HT-29 (cell line): ENCODE measurements around the gene KLF5. TPM values are rescaled to one million over a fixed set of nuclear protein-coding genes. Genes with fewer than 3 reads are reported as not detected.

Source experiments
- DNase-seq: peaks from one replicate; pipeline ENCODE4 v3.0.0-alpha.2; 2015; ENCODE audit warnings: low spot score
- total RNA-seq: library from RNA; depleted of rRNA; stranded (reverse); fragments of >200 nt; shearing (Covaris generic); gene quantifications from 2 replicates; pipeline ENCODE4 v1.2.3, GENCODE V29; 2014

The KLF5 gene
- total RNA-seq, 1 experiment from 2014 or later, result 129 TPM

DNA sequence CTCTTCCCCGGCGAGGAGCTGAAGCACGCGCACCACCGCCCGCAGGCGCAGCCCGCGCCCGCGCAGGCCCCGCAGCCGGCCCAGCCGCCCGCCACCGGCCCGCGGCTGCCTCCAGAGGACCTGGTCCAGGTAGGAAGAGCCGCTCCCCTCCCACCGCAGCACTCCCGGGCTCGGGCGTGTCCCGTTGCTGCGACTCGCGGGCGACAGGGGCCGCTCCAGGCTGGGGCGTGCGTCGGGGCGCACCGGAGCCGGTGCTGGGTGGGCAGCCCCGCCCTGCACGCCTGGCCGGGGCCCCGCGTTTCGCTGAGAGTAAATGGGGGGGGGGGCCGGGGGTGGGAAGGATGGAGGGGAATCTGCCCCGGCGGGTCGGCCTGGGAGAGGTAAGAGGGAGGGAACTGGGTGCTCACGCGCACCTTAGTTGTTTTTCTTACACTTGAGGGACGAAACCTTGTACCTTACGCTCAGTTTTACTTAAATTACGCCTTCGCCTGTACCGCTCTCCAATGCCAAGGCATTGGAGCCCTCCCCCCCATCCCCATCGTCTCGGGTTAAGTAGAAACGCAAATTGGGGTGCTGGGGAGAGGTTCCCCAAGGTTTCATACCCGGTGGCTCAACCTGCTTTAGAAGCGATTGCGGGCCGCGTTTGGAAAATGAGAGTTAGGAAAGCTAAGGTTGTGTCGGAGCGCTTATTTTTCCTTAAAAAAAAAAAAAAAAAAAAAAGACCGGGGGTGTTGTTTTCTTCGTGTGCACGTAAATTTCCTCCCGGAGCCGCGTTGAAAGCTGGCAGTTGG lies 850 bp downstream of the KLF5 start:
- peak; percentile 75 for DNase-seq

DNA sequence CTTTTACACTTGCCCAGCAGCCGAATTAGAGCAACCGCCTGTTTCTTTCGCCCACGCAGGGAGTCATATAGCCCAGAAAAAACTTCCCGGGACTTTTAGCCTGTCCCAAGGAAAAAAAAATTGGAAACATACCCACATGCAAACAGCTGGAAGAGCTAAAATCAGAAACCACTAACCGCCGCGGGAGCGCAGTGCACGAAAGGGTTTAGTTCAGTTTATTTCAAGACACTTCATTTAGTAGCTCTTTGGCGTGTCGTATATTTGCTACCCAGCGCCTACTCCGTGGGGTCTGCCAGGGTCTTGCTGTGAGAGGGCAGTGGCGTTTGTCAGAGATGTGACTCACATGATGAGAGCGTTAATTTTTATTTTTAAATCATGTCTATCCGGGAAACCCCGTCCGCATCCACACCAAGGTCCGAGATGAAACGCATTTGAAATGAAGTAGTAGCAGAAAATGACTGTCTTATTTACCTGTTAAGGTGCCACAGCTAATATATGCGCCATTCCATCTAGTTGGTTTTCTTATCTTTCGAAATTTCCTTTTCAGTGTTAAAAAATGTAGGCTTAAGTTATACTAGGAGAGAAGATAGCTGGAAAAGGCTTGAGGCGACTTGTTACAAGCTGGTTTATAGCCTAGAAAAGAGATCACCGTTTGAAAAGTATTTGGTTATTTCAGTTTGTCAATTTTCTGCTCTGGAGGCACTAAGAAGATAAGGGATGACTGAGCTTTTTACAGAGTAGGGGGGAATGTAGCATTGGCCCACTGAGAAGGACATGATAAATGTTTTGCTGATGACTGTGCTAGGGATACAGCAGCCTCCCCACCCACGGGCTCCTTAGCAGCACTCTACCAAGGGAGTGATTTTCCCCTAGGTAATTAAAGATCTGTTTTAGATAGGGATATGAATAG lies 1.7 kb downstream of the KLF5 start:
- DNase-seq, result peak; percentile 90

DNA sequence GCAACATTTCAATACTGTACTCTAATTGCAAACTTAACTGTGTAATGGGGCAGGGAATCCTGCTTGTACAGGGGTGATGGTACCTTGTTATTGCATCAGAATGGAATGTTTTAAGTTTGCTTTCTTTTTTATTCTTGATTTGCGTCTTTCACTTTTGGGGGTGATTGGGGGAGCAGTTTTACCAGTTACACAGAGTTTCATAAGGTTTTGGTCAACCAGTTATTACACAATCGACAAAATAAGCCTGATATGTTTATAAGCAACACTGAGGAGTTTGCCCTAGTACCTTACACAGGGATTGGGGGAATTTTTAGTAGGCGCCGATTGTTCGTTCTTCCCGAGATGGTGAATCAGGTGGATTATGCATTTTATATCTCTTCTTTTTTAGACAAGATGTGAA lies 2.7 kb downstream of the KLF5 start:
- peak; percentile 87 for DNase-seq

DNA sequence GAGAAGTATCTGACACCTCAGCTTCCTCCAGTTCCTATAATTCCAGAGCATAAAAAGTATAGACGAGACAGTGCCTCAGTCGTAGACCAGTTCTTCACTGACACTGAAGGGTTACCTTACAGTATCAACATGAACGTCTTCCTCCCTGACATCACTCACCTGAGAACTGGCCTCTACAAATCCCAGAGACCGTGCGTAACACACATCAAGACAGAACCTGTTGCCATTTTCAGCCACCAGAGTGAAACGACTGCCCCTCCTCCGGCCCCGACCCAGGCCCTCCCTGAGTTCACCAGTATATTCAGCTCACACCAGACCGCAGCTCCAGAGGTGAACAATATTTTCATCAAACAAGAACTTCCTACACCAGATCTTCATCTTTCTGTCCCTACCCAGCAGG lies 3.1 kb downstream of the KLF5 start:
- no peak for DNase-seq

DNA sequence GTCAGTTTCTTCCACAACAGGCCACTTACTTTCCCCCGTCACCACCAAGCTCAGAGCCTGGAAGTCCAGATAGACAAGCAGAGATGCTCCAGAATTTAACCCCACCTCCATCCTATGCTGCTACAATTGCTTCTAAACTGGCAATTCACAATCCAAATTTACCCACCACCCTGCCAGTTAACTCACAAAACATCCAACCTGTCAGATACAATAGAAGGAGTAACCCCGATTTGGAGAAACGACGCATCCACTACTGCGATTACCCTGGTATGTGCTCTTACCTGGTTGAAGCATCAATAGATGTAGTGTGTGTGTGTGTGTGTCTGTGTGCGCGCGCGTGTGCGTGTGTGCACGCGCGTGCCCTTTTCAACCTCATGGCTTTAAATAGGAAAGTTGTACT lies 3.7 kb downstream of the KLF5 start:
- DNase-seq, result peak; percentile 77

DNA sequence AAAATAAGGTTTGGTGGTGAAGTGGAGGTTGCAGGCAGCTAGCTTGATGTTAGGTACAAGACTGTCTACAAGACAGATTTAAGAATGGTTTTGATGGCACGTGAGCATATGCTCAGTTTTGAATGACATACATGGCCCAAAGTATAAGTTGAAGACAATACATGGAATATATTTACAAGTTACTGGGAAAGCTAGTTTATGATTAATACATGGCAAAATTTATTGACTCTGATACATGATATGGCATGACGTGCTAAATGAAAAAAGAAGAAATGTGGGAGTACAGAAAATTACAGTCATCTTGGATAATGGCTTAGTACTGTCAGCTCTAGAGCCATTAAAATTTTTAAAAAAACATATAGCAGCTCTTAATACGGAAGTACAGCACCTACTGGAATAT lies 4.4 kb downstream of the KLF5 start:
- DNase-seq, result peak; percentile 65

DNA sequence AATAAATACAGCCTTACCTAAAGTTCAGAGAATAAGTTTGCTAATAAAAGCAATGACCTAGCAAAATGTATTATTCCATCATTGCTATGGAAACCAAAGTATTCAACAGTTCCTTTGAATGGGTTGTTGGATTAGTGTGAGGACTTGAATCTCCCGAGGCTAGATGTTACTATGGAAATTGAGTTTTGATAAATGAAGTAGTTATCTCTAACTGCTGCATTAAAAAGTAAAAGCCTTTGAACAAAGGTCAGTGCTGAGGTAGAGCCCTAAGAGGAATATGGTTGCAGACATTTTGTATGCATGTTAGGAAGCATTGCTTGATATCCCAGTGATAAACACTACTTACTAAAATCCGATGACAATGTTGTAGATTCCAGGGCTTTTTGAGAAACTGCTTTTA lies 6.2 kb downstream of the KLF5 start:
- peak; percentile 75 for DNase-seq

DNA sequence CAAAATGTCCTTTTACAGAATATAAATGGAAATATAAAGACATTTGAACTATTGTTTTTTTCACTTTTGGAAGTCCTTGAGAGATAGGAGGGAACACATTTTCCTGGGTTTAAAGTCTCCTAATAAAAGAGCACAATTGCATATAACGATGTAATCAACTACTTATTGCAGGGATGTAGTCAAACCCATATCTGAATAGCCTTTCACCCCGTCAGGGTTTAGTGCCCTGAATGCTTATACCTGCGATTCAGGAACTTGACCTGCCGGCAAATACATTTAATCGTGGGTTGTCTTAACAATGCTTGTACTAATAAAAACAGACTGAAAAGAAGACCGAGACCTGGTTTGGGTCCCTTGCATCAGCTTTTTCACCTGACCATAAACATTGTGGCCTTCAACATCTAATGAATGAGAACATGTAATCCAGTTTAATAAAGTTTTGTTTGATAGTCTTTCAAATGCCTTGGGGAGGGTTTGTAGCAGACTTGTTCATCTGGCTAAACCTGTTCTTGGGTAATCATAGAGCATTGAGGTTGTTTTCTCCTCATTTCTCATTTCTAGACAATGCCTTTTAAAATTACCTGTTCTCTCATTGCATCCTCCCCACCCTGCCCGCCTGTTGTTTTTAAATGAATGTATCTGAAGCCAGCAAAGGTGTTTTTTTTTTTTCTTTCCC lies 7.0 kb downstream of the KLF5 start:
- DNase-seq, result peak; percentile 99

DNA sequence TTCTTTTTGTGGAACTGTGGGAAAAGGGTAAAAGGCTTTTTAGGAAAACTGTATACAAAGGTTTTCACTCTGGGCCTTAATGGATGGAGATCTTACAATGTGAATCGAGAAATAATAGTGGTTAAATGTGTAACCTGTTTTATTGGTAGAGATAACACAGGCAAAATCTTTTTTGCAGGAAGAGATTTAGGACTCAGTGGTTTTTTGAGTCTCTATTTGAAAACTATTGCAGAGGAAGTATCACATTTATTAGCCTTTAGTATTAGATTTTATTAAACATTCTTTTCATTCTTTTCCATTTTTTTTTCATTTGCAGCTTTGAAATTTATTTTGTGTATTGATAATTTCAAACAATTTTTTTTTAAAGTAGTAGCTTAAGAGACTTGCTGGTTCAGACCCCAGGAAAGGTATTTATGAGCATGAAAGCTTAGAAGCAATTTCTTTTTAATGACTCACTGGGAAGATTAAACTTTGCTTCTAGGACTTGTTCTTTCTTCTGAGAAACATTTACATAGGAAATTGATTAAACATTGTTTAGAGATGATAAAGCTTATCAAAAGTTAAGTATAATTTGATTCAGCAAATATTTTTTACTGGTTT lies 10.5 kb downstream of the KLF5 start:
- DNase-seq, result peak; percentile 69

DNA sequence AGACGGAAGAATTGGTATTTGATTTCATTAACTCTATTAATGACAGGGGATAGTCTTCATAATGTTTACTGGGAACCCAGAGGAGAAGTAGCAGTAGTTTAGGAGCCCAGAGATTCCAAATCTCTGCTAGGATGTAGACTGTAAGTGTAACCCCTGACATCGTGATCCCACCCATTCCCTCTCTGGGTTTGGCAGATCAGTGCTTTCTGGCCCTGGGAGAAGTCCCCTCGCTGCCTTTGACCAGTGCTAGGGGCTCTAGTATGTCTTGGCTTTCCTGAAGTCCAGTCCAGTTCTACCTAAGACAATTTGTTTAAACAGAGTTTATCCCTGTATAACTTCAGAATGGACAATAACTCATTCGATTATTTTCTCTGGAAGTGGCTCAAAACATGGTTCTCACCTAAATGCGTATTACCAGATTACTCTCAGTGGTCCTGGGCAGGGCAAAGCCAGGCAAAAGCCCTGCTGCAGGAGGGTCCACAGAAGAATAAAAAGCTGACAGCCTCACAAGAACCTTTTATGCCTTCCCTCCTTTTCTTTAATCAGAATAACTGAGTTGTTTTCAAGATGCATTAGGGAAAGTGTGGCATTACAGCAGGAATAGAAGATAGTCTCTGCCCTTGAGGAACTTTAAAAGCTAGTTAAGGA lies 11.8 kb downstream of the KLF5 start:
- peak; percentile 51 for DNase-seq

DNA sequence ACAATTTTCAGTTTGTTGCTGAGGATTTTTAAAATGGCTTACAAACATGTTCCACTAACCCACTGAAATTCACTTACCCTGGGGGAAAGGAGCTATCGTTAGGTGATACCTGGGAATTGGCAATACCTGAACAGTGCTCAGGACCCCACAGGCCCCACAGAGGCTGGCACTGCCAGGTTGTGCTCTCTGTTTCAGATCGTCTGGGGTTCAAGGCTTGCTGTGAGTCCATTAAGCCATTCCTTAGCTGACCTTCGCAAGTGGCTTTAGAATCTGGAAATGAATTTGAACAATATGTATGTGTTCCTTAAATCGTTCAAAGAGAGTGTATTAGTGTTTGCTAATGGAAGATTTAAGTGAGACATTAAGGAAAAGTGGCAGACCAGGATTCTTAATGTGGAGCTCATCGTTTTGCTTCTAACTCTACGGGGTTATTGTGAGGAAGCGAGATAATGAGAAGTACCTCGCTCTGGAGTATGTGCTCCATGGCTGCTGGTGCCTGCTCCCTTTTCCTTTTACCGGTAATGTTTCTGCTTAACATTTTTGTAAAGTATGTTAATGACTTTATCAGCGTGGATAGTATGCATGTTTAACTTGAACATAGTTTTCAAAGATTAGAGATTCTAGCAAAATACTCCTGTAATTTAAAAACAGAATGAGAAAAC lies 13.6 kb downstream of the KLF5 start:
- peak; percentile 61 for DNase-seq

DNA sequence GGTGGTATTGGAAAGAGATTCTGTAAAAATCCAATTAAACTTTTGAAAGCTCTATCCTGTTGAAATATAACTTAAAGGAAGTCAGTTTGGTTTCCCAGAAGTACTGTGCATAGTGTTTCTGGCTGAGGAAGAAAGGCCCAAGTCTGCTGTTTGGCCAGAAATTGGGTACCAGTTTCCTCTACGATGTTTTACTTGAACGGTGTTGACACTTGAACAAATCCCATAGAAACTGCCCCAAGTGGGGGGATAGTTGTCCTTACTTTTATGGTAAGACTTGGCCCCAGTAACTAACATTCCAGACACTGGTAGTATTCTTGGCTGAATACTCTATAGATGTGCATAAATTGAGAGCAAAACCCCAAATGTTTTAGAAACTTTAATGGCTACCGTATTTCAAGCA lies 14.2 kb downstream of the KLF5 start:
- DNase-seq, result peak; percentile 51

DNA sequence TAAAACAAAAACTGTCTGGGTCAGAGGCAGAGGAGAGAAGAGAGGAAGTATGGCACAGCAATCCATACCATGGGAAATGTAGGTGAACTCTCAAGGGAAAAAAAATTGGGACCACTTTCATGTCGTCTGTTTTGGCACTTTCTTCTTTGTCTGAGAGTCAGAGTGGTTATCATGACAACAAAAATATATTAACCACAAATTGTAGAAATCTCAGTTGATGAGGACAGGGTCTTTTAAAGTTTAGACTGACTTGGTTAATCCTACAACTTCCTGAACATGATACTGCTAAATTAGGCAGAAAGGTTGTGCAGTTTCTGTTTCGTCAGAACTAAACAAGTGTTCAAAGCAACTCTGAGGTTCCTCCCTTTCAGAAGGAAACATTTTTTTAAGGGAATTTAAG lies 15.2 kb downstream of the KLF5 start:
- peak; percentile 54 for DNase-seq

DNA sequence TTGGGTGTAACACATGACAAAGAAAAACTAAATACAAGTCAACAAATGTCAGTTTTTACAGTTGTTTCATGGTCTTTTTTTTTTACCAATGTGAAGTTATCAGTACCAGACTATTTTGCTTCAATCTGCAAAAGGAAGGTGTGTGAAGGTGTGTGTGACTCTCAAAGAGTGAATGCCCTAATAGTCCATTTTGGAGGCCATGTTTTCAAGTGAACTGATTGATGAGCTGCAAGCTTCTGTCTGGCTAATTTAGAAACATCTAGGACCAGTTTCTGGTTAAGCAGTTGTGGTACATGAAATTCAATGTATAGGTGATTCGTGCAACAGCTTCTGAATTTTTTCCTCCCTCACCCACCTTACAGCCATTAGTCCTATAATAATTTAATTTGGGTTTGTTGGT lies 16.1 kb downstream of the KLF5 start:
- DNase-seq, result peak; percentile 61

DNA sequence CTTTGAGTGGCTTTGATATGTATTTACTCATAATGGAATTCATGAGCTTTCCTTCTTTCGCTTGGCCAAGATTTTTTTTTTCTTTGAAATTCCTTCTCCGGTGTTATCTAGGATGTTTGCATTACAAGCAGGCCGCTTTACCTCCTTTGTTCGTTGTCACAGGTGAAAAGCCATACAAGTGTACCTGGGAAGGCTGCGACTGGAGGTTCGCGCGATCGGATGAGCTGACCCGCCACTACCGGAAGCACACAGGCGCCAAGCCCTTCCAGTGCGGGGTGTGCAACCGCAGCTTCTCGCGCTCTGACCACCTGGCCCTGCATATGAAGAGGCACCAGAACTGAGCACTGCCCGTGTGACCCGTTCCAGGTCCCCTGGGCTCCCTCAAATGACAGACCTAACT lies 16.7 kb downstream of the KLF5 start:
- no peak for DNase-seq

DNA sequence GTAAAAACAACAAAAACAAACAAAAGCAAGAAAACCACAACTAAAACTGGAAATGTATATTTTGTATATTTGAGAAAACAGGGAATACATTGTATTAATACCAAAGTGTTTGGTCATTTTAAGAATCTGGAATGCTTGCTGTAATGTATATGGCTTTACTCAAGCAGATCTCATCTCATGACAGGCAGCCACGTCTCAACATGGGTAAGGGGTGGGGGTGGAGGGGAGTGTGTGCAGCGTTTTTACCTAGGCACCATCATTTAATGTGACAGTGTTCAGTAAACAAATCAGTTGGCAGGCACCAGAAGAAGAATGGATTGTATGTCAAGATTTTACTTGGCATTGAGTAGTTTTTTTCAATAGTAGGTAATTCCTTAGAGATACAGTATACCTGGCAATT lies 17.1 kb downstream of the KLF5 start:
- DNase-seq, result peak; percentile 47

DNA sequence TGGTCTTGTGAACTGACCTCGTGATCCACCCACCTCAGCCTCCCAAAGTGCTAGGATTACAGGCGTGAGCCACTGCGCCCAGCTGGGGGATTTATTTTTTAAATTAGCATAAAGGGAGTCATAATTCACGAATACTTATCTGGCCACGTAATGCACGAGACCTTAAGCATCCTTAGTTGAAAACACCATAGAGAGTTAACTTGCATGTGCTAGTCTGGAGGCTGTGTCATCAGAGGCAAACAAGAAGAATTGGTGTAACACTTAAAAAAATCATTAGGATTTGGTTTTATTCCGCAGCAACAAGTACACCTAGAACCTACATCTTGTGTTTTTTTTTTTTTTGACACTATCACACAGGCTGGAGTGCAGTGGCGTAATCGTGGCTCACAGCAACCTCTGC lies 19.1 kb downstream of the KLF5 start:
- peak; percentile 24 for DNase-seq

DNA sequence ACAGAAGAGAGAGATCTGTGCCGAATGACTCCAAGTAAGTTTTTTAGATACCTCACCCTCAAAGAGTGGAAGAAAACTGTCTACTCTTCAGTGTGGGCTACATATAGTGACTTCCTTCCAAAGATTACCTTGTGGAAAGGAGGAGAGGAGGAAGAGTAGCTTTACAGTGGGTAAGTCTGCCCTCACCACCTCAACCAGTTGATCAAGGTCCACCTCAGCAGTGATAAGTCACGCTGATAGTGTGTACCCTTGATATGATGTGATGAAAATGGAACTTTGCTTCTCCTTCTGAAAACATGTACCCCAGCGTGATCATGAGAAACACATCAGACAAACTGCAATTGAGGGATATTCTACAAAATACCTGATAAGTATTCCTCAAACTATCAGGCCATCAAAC lies 20.6 kb downstream of the KLF5 start:
- peak; percentile 74 for DNase-seq

DNA sequence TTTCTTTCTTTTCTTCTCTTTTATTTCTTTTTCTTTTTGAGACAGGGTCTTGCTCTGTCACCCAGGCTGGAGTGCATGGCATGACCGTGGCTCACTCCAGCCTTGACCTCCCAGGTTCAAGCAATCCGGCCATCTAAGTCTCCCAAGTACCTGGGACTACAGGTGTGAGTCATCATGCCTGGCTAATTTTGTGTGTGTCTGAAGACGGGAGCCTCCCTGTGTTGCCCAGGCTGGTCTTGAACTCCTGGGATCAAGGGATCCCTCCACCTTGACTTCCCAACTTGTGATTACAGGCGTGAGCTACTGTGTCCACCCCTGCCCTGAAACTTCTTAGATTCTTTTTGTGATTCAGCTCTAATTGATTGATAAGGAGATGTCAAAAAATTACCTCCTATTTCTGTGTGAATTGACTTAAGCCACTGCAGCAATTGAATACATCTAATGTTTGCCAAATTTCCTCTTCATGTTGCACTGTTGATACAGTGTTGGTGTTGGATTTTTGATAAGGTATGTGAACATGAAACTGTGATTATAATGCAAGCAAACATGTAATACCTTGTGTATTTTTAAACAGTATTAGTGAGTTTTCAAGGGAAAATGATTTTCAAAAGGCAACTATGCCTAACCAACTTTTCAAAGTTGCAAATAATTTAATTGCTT lies 22.6 kb downstream of the KLF5 start:
- peak; percentile 65 for DNase-seq

DNA sequence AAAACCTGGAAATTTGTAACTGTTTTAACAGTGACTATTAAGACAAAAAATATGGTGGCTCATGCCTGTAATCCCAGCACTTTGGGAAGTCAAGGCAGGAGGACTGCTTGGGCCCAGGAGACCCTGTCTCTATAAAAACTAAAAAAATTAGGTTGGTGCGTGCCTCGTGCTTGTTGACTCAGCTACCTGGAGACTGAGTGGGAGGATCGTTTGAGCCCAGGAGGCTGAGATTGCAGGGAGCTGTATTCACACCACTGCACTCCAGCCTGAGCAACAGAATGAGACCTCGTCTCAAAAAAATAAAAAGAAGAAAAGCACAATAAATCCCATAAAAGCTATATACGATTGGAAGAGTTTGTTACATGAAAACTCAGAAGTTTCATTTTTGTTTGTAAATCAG lies 23.7 kb downstream of the KLF5 start:
- DNase-seq, result peak; percentile 59
